NCI-H748 treated with DMSO at 0.1 percent for 48 hours (cell line): Measurements from ENCODE around the gene DTNBP1.

Source experiments
- DNase-seq: peaks from one replicate; lab custom pipeline; 2025; lab: John Stamatoyannopoulos, UW

The DTNBP1 gene

DNA sequence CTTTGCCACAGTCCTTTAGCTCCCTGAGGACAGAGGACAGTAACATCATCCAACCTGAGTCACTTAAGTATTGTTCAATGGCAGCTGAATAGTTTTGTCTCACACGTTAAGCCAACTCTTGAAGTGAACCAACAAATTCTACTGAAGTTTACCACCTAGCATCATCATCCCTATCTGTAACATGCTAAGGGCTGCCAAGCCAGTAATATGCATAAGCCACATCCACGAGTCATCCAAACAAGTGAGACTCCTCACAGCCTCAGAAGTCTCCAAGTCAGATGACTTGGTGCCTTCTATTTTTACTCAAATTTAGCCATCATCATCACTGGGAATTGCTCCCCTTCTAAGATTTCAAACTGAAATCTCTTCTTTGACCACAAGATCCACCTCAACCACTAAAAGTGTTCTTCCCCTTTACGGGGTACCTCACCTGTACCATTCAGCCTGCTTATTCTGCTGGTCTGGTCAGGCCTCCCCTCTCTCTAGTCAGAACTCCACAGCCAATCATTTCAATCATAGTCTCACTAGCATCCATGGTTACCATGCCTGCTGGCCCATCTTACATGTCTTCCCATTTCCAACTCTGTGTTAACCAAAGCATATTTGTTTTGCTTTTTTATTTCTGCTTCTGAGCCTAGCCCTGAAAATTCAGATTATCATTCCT is 73.7 kb downstream of the DTNBP1 start:
- no peak for DNase-seq

DNA sequence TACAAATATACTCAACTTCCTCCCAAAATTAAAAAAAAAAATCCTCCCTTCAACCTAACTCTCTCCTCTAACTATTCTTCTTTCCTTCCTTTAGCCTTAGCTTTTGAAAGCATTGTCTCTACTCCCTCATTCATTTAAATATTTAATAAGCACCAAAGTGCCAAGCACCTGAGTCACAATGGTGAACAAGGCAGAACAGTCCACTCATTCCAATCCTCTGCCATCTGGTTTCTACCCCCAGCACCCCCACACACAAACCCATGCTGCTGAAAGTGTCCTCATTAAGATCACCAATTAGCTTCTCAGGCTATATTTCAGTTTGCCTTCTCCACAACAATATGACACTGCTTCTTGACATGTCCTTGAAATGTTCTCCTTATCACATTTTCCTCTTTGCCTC is 76.3 kb downstream of the DTNBP1 start:
- DNase-seq = no peak

DNA sequence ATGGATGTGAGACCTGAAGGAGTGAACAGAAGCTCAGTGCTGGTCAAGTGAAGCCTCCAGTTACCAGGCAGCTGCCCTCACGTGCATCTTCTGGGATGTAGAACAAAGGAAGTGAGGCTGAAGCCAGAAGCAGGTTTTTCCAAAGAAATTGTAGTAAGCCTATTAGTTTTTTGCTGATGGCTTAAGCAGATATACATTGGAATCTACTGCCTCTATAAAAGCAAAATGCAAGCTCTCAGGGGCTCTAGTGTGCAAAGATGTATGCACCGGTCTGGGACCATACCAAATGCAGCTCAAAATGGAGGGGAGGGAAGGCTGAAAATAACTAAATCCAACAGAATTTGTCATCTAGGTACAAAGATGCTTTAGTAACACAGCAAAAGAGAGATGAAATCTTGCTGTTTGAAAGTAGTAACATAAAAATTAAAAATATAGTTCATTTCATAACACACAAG is 77.0 kb downstream of the DTNBP1 start:
- DNase-seq = no peak

DNA sequence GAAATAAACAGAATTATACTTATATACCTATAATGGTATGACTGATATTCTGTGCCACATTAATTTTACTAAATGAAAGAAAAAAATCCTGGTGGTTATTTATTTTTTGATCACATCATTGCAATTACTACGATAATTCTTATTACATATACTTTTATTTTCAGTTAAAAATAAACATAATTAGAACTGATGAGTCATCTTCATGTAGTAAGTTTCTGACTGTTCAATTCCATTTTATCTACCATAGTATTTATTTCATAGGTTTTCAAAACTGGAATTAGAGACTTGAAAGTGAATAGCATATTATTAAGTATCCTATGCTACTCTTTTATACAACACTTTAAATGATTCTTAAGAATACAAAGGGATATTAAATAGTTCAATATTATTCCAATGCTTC is 80.3 kb downstream of the DTNBP1 start:
- DNase-seq = no peak

DNA sequence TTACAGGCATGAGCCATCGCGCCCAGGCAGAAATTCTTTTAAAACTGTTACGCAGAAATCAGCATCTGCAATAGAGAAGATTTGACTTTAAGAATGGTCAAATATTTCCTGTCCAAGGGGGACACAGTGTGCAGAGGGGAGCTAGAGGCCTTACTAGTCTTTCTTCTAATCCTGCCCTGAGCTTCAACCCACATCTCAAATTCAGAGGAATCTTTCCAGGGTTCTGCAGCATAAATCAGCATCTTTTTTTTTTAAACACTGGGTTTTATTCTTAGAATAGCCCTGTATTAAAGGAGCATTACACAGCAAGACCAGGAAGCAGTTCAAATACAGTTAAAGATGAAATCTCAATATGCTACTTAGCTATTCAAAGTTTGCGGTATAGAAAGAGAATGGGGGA is 81.1 kb downstream of the DTNBP1 start:
- DNase-seq = no peak

DNA sequence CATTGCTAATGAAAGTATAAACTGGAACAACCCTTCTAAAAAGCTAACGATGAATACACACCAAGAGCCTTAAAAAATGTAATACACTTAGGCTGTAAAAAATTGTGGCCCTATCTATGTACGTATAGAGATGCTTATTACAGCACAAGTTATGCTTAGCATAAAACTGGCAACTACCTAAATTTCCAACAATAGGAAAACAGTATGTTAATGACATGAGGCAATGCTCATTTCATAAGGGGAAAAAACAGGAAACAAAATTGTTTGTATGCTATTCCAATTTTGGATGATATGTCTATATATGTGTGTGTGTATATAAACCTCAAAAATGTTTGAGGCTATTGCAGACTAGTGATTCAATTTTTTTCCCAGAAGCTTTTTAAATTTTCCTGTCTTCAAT is 82.5 kb downstream of the DTNBP1 start:
- DNase-seq = no peak

DNA sequence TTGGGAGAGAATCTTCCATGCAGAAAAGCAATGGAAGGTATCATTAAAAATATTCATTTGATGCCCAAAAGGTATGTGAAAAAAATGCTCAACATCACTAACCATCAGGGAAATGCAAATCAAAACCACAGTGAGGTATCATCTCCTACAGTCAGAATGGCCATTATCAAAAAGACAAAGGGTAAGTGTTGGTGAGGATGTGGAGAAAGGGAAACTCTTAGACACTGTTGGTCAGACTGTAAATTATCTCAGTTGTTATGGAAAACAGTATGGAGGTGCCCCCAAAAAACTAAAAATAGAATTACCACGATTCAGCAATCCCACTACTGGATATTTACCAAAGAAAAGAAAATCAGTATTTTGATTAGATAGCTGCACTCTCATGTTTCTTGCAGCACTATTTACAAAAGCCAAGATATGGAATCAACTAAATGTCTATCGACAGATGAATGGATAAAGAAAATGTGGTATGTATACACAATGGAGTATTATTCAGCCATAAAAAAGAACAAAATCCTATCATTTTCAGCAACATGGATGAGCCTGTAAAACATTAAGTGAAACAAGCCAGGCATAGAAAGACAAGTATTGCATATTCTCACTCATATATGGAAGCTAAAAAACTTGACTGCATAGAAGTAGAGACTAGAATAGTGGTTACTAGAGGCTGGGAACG is 84.0 kb downstream of the DTNBP1 start:
- no peak for DNase-seq

DNA sequence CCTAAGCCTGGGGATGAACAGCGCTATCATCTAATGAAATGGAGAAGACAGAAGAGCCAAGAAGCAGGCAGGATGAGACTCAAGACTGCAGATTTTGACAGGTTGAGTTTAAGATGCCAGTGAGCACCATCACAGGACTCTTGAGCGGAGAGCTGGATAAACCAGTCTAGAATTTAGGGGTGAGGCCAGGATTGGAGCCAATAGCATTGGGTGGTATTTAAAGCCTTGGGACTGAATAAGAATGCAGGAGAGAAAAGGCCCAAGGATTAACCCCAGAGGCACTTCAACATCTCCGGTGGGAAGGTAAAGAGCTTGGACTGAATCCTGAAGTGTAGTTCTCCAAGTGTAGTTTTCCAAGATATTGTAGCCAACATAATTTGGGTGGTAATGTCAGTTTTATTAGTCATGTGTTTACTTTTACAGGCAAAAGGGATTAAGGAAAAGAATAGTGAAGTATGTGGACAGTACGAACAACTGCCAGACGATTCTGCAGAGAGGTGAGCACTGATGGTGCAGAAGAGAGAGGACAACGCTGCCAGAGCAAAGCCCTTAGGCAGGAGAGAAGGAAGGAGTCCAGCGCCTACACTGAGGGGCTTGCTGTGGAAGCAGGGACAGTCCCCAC is 85.2 kb downstream of the DTNBP1 start:
- no peak for DNase-seq

DNA sequence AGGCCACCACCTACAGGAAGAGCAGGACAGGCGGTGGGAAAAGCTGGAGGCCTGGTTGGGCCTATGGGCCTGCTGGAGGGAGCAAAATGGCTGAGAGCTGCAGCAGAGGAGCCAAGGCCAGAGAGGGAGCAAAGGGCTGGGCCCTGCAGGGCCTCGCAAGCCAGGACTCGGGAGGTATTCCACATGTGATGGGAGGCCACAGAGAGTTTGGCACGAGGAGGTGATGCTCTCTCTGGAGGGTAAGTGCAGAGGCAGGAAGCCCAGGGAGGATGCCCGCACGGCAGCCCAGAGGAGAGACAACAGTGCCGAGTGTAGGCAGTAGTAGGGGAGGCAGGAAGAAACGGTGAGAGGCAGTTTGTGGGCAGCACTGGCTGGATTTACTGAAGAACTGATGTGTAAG is 85.7 kb downstream of the DTNBP1 start:
- no peak for DNase-seq

DNA sequence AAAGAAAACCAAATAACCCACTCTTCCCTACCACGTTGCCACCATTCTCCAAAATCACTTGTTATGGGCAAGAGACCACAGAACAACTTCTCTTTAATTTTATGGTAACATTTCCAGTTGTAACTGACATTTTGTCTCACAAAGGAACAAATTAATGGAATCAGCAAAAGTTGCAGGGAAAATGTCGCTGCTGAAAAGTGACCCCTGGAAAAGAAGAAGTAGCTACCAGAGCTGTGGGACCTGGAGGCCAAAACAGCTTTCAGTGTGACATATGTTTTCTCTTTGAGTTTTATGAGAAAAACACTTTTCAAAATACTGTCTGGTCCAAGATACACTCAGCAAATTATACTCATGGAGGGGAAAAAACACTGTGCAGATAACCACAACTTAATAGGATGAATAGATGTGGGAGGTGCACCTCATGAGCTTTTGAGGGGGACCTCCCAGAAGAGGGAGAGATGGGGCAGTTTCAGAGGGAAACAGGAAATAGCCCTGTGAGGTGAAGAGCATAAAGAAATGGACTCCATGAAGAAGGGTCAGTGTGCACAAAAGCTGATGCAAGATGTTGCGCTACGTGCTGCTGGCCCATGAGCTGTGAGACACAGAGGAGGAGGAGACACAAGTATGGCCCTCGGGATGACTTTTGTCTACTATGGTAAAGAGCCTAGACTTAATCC is 87.3 kb downstream of the DTNBP1 start:
- no peak for DNase-seq

DNA sequence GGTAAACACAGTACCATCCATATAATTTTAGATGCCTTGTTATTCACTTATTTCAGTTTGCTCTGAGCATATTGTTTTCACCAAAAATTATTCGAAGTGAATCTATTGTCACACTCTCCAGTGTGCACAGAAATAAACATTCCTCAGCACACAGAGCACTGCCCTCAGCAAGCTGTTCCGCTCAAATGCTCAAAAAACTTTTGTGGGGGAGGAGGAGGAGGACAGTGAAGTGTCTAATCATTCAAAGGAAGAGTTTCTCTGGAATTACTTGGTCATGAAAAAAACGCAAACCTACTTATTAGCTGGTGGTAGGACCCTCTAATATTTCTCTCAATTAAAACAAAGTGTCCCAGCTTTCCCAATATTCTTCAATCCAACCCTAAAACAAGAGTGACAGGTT is 88.3 kb downstream of the DTNBP1 start:
- no peak for DNase-seq

DNA sequence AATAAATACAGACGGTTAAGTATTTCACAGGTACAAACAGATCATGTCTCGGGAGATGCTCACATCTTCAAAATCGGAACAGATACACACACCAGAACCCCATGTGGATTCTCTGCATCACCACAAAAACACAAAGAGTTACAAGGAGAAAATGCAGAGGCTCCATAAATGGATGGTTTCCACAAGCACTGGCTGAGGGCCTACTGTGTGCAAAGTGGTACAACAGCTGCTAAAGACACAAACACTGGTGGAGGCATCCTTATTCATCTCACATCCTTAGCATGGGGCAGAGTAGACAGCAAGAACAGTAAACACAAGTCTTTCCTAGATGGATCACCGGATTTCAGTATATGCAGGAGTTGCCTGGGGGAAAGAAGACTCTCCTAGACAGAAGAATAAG is 88.8 kb downstream of the DTNBP1 start:
- DNase-seq = no peak

DNA sequence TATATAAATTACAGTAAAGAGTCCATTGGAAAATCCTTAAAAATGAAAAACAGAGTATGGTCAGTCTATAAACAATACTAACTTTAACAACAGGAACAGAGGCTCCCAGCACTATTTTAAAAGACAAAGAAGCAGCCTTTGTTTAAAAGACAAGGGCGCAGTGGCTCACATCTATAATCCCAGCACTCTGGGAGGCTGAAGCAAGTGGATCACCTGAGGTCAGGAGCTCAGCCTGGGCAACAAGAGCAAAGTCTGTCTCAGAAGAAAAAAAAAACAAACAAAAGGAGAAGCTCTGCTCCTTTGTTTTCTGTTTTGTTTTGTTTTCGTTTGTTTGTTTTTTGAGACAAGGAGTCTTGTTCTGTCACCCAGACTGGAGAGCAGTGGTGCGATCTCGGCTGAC is 89.4 kb downstream of the DTNBP1 start:
- DNase-seq = no peak

DNA sequence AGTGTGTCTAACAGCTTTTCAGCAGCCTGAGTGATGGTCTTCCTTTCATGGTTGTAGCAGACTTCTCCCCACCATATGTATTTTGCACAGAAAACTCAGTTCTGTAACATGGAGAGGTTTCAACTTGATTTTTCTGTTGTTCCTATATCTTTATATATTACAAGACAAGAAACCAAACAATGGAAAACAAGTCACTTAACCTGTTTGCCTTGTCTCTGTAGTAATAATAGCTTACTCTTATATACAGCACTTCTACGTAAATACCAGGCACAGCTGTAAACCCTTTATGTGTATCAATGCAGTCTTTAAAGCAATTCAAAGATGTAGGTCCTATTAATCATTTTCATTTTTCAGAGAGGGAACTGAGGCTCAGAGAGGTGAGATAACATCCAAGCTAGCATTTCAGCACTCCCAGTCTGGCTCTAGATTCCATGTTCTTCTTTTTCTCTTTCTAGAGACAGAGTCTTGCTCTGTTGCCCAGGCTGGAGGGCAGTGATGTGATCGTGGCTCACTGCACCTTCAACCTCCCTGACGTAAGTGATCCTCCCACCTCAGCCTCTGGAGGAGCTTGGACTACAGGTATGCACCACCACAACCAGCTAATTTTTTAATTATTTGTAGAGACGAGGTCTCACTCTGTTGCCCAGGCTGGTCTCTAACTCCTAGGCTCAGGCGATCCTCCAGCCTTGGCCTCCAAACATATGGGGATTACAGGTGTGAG is 90.4 kb downstream of the DTNBP1 start:
- DNase-seq = no peak

DNA sequence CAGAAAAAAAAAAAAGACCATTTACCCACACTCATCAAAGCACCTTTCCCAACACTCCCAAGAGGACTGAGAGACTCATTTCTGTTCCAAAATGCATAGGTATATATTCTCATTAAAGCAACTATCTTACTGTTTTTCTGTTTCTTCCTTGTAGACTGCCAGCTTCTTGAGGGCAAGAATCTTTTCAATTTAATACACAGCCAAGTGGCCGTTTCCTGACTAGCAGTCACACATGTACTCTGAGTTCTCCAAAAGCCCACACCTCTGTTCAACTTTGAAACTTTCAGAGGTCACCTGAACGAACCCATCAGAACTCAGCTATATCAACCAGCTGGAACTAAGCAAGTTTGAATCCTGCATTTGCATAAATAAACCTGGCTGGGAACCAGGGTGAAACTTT is 92.7 kb downstream of the DTNBP1 start:
- no peak for DNase-seq

DNA sequence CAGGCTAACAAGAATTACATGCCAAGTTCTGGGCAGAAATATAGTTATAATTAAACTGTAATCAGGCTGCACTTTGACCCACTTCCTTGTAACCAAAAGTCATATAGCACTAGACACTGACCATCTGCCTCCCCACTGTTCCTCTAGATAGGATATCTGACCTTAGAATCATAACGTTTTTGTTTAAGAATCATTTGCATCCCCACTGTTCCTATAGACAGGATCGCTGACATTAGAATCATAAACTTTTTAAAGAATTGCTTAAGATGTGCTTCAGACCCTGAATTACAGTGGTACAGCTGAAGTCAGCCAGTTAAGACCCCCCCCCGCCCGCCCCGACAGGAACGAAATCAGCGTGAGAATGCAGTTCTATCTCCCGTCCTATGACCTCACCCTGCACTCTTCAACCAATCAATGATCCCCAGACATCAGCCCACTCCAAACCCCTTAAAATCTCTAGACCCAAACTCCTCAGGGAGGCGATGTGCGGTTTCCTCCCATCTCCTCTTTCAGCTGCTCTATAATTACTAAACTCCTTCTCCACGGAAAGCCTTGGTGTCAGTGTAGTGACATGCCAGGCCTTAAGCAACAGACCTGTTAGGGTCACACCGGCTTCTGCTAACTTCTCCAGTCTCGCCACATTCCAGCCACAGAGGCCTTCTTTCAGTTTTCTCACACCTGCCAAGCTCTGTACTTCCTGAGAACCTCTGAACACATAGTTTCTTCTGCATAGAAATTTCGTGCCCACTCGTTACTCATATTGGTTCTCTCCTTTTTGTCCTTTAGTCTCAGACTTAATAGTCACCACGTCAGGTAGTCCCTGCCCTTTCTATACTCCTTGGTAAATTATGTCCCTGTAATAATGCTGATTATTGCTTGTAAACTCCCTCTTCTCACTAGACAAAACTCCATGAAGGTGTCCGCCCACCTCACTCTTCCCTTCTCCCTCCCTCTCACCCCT is 93.5 kb downstream of the DTNBP1 start:
- no peak for DNase-seq

DNA sequence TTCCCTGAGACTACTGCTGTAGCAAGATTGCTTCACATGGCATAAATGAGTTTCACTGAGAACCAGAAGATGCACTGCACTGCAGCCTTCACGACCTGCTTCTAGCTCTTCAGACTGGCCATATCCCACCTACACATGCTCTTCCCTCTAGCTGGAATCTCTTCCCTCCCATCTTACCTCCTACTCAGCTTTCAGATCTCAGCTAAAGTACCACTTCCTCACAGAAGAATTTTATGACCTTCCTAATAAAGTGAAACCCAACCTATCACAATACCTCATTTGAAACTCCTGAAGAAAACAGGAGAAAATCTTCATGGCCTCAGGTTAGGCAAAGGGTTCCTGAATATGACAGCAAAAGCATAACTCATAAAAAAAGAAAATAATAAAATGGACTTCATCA is 99.9 kb downstream of the DTNBP1 start:
- DNase-seq = no peak

DNA sequence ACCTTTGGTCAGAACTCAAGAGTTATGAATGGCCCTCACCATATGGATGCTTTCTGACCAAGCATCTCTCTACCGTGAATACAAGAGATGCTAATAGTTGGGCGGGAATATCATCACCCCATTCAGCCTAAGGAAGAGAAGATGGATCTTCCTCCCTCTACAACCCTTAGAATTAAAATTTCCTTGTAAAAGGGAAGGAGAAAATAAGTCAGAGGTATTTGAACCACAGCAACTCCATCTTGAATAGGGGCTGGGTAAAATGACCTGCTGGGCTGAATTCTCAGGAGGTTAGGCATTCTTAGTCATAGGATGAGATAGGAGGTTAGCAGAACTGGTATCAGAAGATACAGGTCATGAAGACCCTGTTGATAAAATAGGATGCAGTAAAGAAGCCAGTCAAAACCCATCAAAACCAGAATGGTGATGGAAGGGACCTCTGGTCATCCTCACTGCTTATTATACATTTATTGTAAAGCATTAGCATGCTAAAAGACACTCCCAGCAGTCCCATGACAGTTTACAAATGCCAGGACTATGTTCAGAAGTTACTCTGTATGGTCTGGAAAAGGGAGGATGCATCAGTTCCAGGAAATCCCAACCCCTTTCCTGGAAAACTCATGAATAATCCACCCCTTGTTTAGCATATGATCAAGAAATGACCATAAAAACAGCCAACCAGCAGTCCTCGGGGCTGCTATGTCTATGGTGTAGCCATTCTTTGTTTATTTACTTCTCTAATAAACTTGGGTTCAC is 101.2 kb downstream of the DTNBP1 start:
- DNase-seq = no peak

DNA sequence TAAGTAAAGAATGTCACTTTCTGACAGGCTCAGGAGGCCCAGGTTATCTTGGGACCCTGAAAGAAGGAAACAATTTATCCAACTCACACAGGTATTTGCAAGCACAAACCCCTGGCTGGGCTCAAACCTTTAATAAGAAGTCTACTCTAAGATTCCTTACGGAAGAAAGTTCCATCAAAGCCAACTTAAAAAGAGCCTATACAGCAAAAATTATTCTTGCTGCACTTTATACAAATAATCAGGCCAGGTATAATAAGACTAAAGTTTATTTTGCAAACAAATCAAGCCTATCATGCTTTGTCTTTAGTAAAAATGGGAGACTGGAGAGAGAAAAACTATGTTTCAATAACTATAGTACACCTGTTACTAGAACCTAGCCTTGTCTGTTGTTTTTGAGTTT is 102.1 kb downstream of the DTNBP1 start:
- no peak for DNase-seq

DNA sequence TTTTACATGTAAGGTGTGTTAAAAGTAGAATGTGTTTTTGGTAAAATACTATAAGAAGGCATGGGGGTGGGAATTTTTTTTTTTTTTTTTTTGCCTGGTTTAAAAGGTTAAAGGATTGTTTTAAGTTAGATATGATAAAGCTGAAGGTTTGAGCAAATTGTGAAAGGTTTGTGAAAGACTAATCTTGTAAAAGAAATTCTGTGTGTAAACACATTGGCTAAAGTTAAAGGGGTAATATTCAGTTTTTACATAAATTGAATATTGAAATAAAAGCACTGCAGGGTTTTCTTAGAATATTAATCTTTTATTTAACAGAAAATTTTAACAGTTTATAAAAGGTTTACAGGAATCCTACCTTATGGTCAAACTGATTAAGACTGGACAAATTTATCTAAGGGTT is 105.7 kb downstream of the DTNBP1 start:
- no peak for DNase-seq
